Occipital lobe (tissue), 2 donors: ENCODE measurements around the gene MTG1. TPM values are rescaled to one million over a fixed set of nuclear protein-coding genes. Genes with fewer than 3 reads are reported as not detected.

ENCODE experiments used
- DNase-seq: peaks from one replicate; lab custom pipeline; 2025; lab: John Stamatoyannopoulos, UW
- total RNA-seq: library from RNA; depleted of rRNA; stranded (reverse); fragments of >200 nt; gene quantifications from one replicate; pipeline ENCODE4 v1.2.3, GENCODE V29; 2014

The MTG1 gene
- total RNA-seq, 1 donor from 2014 or later = 14.8 TPM

- no peak for DNase-seq
Measured at GRCh38 chr10:133446979-133447378, 53.0 kb downstream of the MTG1 start.

- no peak for DNase-seq
Measured at GRCh38 chr10:133448120-133448519, 54.2 kb downstream of the MTG1 start.

- no peak for DNase-seq
Measured at GRCh38 chr10:133451346-133451745, 57.4 kb downstream of the MTG1 start.

GRCh38 chr10:133452453-133452852, 58.5 kb downstream of the MTG1 start:
- DNase-seq = no peak

GRCh38 chr10:133453516-133454203, 59.7 kb downstream of the MTG1 start, which contains the start of gene SCART1:
Gene SCART1, plus strand, starts transcription at chr10:133453945. Its CDS starts 53 bp downstream, at chr10:133453998.
- no peak for DNase-seq

GRCh38 chr10:133454204-133454893, 60.4 kb downstream of the MTG1 start:
- no peak for DNase-seq

- DNase-seq = no peak
Measured at GRCh38 chr10:133455196-133455595, 61.2 kb downstream of the MTG1 start.

- DNase-seq = no peak
Measured at GRCh38 chr10:133455611-133456031, 61.7 kb downstream of the MTG1 start.

GRCh38 chr10:133456041-133456951, 62.3 kb downstream of the MTG1 start:
- no peak for DNase-seq

- no peak for DNase-seq
Measured at GRCh38 chr10:133457100-133457841, 63.3 kb downstream of the MTG1 start.

- no peak for DNase-seq
Measured at GRCh38 chr10:133458021-133458709, 64.2 kb downstream of the MTG1 start.

GRCh38 chr10:133458710-133459453, 64.9 kb downstream of the MTG1 start:
- no peak for DNase-seq

- DNase-seq = no peak
Measured at GRCh38 chr10:133459454-133460207, 65.7 kb downstream of the MTG1 start.

- no peak for DNase-seq
Measured at GRCh38 chr10:133460208-133460769, 66.3 kb downstream of the MTG1 start.

- no peak for DNase-seq
Measured at GRCh38 chr10:133461027-133461426, 67.1 kb downstream of the MTG1 start.

- DNase-seq = no peak
Measured at GRCh38 chr10:133461841-133462240, 67.9 kb downstream of the MTG1 start.

- no peak for DNase-seq
Measured at GRCh38 chr10:133462512-133463305, 68.8 kb downstream of the MTG1 start.

GRCh38 chr10:133464582-133465031, 70.7 kb downstream of the MTG1 start:
- DNase-seq = no peak
